ENCODE measurements around the gene DEFB124.

DNA sequence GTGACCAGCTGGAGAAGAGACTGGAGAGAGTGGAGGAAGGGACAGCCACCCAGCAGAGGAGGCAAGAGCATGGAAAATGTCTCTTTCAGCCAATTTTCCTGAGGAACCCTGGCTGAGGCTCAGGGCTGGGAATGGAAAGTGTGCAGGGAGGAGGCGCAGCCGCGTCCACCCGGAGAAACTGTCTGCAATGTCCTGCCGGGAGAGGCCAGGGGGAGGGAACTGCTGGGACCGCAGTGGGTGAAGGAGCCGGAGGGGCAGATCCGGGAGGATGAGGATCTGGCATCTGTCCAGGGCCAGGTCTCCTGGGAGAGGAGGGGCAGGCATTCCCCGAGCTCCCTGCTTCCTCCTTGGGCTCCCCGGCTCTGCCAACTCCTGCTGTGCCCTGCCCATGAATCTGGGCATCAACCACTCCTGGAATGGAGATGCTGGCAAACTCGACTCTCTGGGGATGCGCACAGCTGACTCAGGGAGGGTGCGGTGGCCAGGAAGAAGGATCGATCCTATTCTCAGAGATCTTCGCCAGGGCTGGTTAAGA is 21.9 kb upstream of the DEFB124 start:
- TF ChIP-seq, protein P1, sequence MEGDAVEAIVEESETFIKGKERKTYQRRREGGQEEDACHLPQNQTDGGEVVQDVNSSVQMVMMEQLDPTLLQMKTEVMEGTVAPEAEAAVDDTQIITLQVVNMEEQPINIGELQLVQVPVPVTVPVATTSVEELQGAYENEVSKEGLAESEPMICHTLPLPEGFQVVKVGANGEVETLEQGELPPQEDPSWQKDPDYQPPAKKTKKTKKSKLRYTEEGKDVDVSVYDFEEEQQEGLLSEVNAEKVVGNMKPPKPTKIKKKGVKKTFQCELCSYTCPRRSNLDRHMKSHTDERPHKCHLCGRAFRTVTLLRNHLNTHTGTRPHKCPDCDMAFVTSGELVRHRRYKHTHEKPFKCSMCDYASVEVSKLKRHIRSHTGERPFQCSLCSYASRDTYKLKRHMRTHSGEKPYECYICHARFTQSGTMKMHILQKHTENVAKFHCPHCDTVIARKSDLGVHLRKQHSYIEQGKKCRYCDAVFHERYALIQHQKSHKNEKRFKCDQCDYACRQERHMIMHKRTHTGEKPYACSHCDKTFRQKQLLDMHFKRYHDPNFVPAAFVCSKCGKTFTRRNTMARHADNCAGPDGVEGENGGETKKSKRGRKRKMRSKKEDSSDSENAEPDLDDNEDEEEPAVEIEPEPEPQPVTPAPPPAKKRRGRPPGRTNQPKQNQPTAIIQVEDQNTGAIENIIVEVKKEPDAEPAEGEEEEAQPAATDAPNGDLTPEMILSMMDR (IDR thresholded peaks at IDR 0.05), result no peak
- TF ChIP-seq POLR2A (IDR thresholded peaks at IDR 0.05), result no peak

Data from right lobe of liver (tissue), 4 donors.